Mucosa of descending colon (tissue), 3 donors: ENCODE results near the gene NUDCD3. TPM values are rescaled to one million over a fixed set of nuclear protein-coding genes. Genes with fewer than 3 reads are reported as not detected.

Source experiments
- ATAC-seq: fragments of 200-7000 bp; cut with Tn5 transposase; one replicate; pipeline ENCODE4 v1.9.1; 2020; ENCODE audit warnings: mild to moderate bottlenecking, moderate library complexity
- DNase-seq, 3 donors: peaks; one replicate each; pipeline ENCODE4 v3.0.0-alpha.2; 2020
- H3K36me3 ChIP-seq: fragments of 200-600 bp; one replicate; pipeline ENCODE4 v1.8.0; 2021; ENCODE audit warnings: low read depth, mild to moderate bottlenecking
- H3K4me1 ChIP-seq: fragments of 200-600 bp; one replicate; pipeline ENCODE4 v1.8.0; 2021; ENCODE audit warnings: low read depth, mild to moderate bottlenecking
- H3K4me3 ChIP-seq: fragments of 200-600 bp; one replicate; pipeline ENCODE4 v1.8.0; 2021; ENCODE audit warnings: mild to moderate bottlenecking
- H3K9me3 ChIP-seq: fragments of 200-600 bp; one replicate; pipeline ENCODE4 v1.8.0; 2021; ENCODE audit warnings: mild to moderate bottlenecking
- CTCF ChIP-seq: fragments of 200-600 bp; IDR thresholded peaks from one replicate; pipeline ENCODE4 v1.8.0; 2022; ENCODE audit warnings: antibody characterized with exemption, mild to moderate bottlenecking
- intact Hi-C, 2 donors: fragments of 100-400 bp; cut with DNase I in 1 of 2; cut with micrococcal nuclease in 1 of 2; formaldehyde crosslinking; loops; one replicate each; pipeline versions ENCODE4 v1.11.0 to v1.11.1; 2022; cut with DNase I, micrococcal nuclease
- total RNA-seq, 3 donors: library from RNA; stranded (reverse); fragmentation: NEBNext Ultra II Directional in 2 of 3; extraction: Animal tissue kit (Norgen Biotek cat#: 25700) in 2 of 3; gene quantifications; one replicate each; pipeline versions ENCODE4 v1.2.1 to v1.2.4, GENCODE V29; 2021 to 2023
- donor health status: DM: no; HTN: no; CAD: no; lungs with moderate emphysema.
- donor health status: DM: no; HTN: no; CAD: no.
- donor health status: DM: no; HTN: yes; CAD: no.

NUDCD3 gene
- total RNA-seq, 3 donors from 2014 or later: 66.3 to 108 (median 76.0) TPM

- no peak for TF ChIP-seq CTCF
- intact Hi-C loops: no loop called here
- Histone ChIP-seq H3K9me3 (no peaks in the 10 kb centered on the region), H3K36me3 (no peaks in the 10 kb centered on the region), H3K4me1 (no peaks in the 10 kb centered on the region), H3K4me3 (no peak overlapping the region)
- ATAC-seq: no peak
- no peak for DNase-seq
These were observed 88.8 kb downstream of the NUDCD3 start for GRCh38 chr7:44401692-44402091.

- H3K36me3 ChIP-seq: no peaks in the 10 kb centered on the region
These were observed 90.4 kb downstream of the NUDCD3 start for GRCh38 chr7:44400033-44400511.

GRCh38 chr7:44398953-44399574 is 91.4 kb downstream of the NUDCD3 start:
- DNase-seq (no peak), ATAC-seq (no peak)
- H3K4me3 ChIP-seq: no peak overlapping the region
- H3K9me3 ChIP-seq: no peaks in the 10 kb centered on the region
- TF ChIP-seq CTCF: no peak
- H3K4me1 ChIP-seq: no peaks in the 10 kb centered on the region
- intact Hi-C loops: no loop called here
- no peaks in the 10 kb centered on the region for H3K36me3 ChIP-seq

More at GRCh38 chr7:44400033-44400511, 90.4 kb downstream of the NUDCD3 start:
- intact Hi-C loops: no loop called here
- Histone ChIP-seq H3K4me3 (no peak overlapping the region), H3K9me3 (no peaks in the 10 kb centered on the region), H3K4me1 (no peaks in the 10 kb centered on the region)
- no peak for TF ChIP-seq CTCF
- DNase-seq: no peak
- no peak for ATAC-seq

GRCh38 chr7:44398511-44398911 is 91.9 kb downstream of the NUDCD3 start:
- no peak for TF ChIP-seq CTCF
- intact Hi-C loops: no loop called here
- Histone ChIP-seq H3K4me1 (no peaks in the 10 kb centered on the region), H3K9me3 (no peaks in the 10 kb centered on the region), H3K36me3 (no peaks in the 10 kb centered on the region), H3K4me3 (no peak overlapping the region)
- ATAC-seq (no peak), DNase-seq (no peak)

- Histone ChIP-seq H3K36me3 (no peaks in the 10 kb centered on the region), H3K9me3 (no peaks in the 10 kb centered on the region), H3K4me3 (no peak overlapping the region), H3K4me1 (no peaks in the 10 kb centered on the region)
- no peak for TF ChIP-seq CTCF
- intact Hi-C loops: no loop called here
- no peak for DNase-seq
- ATAC-seq: no peak
These were observed 93.4 kb downstream of the NUDCD3 start for GRCh38 chr7:44396931-44397545.
